ENCODE measurements around the gene FRMD7.

The FRMD7 gene

GRCh38 chrX:132031867-132032266 lies 96.0 kb downstream of the FRMD7 start:
- DNase-seq: no peak

GRCh38 chrX:132030264-132030663 lies 97.6 kb downstream of the FRMD7 start:
- no peak for DNase-seq
